AG10803 (cell line): ENCODE results near the gene ZNF774.

ENCODE experiments used
- DNase-seq: peaks from one replicate; pipeline ENCODE4 v3.0.0; 2010; ENCODE audit warnings: low read depth
- H3K4me3 ChIP-seq: 2 replicates; pipeline ENCODE4 v1.5.1; 2011; ENCODE audit warnings: mild to moderate bottlenecking, low read length, control low read depth
- TF ChIP-seq, protein P1 (sequence below): conservative IDR thresholded peaks from 2 replicates; pipeline ENCODE4 v1.5.1; 2011; ENCODE audit warnings: mild to moderate bottlenecking, low read length, control low read depth, inconsistent platforms

Gene ZNF774

DNA sequence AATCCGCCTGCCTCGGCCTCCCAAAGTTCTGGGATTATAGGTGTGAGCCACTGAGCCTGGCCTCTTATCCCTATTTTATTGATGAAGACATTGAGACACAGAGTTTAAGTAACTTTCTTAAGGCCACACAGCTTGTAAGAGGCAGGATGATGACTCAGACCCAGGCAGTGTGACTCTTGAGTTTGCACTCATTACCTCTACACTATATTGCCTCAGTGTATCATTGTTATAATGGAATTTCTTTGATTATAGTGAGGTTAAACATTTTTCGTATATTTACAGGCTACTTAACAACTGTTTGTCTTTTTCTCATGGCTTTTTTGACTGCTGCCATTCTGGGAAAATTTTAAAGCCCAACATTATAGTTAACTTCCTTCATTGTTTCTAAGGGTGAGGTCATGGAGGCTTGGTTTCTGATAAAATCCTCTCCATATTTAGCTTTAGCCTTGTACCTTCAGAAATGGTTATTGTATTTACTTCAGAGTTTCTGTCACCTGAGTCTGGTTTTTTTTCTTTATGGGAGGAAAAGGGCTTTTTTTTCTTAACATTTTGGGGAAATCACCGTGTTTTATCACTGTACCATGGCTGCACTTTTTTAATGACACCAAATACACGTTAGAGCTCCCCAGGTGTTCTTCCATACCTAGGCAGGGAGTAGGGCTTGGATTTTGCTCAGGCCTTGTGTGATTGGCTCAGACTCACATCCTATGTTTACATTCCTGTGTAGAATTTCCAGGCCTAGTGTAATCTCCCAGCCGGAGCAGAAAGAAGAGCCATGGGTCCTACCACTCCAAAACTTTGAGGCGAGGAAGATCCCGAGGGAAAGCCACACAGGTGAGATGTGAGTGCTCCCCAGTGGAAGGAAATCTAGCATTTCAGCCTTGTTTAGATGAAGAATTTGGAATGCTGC, 6.3 kb downstream of the ZNF774 start:
- peak; percentile 54 for DNase-seq
- TF ChIP-seq, protein P1, sequence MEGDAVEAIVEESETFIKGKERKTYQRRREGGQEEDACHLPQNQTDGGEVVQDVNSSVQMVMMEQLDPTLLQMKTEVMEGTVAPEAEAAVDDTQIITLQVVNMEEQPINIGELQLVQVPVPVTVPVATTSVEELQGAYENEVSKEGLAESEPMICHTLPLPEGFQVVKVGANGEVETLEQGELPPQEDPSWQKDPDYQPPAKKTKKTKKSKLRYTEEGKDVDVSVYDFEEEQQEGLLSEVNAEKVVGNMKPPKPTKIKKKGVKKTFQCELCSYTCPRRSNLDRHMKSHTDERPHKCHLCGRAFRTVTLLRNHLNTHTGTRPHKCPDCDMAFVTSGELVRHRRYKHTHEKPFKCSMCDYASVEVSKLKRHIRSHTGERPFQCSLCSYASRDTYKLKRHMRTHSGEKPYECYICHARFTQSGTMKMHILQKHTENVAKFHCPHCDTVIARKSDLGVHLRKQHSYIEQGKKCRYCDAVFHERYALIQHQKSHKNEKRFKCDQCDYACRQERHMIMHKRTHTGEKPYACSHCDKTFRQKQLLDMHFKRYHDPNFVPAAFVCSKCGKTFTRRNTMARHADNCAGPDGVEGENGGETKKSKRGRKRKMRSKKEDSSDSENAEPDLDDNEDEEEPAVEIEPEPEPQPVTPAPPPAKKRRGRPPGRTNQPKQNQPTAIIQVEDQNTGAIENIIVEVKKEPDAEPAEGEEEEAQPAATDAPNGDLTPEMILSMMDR, result no peak
- H3K4me3 ChIP-seq, result no peak overlapping the region

DNA sequence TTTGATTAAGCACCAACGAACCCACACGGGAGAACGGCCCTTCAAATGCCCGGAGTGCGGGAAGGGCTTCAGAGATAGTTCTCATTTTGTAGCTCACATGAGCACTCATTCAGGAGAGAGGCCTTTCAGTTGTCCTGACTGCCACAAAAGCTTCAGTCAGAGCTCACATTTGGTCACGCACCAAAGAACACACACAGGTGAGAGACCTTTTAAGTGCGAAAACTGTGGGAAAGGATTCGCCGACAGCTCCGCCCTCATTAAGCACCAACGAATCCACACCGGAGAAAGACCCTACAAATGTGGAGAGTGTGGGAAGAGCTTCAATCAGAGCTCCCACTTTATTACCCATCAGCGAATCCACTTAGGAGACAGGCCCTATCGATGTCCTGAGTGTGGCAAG, 8.7 kb downstream of the ZNF774 start:
- H3K4me3 ChIP-seq, result no peak overlapping the region
- TF ChIP-seq, protein P1, result no peak
- no peak for DNase-seq

GRCh38 chr15:90362936-90363212, 10.8 kb downstream of the ZNF774 start:
- TF ChIP-seq, protein P1, result no peak
- peak; percentile 92 for DNase-seq
- no peak overlapping the region for H3K4me3 ChIP-seq

- H3K4me3 ChIP-seq, result no peak overlapping the region
- TF ChIP-seq, protein P1, result no peak
- peak; percentile 70 for DNase-seq
Measured at GRCh38 chr15:90364251-90364650, 12.2 kb downstream of the ZNF774 start.

DNA sequence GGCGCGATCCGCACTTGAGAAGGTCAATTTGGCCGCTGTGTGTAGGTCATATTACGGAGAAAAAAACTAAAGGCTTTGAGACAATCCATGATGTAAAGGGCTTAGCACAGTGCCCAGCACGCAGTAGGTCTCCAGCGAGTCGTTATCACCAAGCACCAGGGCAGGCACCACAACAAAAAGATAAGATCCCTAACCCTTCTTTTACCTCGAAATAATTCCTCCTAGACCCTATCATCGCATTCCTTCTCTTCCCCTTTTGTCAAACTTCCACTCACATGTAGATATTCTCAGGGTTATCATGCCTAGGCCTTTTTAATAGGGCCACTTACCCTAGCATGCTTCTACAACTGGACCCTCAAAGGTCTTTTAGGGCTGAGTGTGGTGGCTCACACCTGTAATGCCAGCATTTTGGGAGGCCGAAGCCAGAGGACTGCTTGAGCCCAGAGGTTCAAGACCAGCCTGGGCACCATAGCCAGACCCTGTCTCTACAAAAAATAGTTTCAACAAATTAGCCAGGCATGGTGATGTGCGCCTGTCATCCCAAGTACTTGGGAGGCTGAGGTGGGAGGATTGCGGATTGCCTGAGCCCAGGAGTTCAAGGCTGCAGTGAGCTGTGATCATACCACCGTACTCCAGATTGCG, 13.5 kb downstream of the ZNF774 start:
- no peak for DNase-seq
- TF ChIP-seq, protein P1, result no peak
- no peak overlapping the region for H3K4me3 ChIP-seq

- no peak overlapping the region for H3K4me3 ChIP-seq
- TF ChIP-seq, protein P1, result no peak
- DNase-seq, result peak; percentile 72
Measured at GRCh38 chr15:90367576-90367975, 15.5 kb downstream of the ZNF774 start.

GRCh38 chr15:90375071-90375470, 23.0 kb downstream of the ZNF774 start:
- TF ChIP-seq, protein P1, result no peak
- H3K4me3 ChIP-seq, result no peak overlapping the region
- no peak for DNase-seq
